Measurements from ENCODE around the gene XPNPEP2.

XPNPEP2 gene

DNA sequence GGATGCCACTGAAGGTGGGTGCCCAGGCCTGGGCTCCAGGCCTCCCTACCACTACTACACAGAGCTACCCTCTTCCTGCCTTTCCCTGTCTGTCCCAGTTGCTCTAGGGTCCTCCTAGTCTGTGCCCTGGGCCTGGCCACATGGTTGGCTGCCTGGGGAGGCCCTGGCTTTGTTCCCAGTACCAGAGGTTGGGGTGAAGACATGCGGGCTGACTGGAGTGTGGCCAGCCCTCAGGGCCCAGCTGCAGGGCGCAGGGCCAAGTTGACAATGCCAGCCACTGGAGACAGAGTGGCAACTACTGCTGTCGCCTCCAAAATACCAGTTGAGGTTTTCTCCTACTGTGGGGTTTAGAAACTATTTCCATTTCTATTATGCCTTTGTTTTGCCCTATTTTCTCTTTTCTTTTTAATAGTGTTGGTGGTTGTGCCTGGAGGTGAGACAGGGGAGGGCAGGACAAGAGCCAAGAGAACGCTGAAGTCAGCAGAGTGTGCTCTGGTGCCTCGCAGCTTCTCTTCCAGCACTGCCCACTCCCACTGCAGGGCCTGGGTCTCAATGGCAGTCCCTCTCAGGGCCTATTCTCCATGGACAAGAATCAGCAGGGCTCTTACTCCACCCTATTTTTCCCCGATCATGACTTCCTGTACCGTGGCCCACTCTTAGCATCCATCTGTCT, 32.2 kb upstream of the XPNPEP2 start:
- DNase-seq (ENCODE audit: extremely low read depth, insufficient read length): no peak
- TF ChIP-seq, protein P1, sequence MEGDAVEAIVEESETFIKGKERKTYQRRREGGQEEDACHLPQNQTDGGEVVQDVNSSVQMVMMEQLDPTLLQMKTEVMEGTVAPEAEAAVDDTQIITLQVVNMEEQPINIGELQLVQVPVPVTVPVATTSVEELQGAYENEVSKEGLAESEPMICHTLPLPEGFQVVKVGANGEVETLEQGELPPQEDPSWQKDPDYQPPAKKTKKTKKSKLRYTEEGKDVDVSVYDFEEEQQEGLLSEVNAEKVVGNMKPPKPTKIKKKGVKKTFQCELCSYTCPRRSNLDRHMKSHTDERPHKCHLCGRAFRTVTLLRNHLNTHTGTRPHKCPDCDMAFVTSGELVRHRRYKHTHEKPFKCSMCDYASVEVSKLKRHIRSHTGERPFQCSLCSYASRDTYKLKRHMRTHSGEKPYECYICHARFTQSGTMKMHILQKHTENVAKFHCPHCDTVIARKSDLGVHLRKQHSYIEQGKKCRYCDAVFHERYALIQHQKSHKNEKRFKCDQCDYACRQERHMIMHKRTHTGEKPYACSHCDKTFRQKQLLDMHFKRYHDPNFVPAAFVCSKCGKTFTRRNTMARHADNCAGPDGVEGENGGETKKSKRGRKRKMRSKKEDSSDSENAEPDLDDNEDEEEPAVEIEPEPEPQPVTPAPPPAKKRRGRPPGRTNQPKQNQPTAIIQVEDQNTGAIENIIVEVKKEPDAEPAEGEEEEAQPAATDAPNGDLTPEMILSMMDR (IDR thresholded peaks at IDR 0.05; ENCODE audit: insufficient read depth, low read length, poor library complexity, severe bottlenecking): no peak
- H3K36me3 ChIP-seq (ENCODE audit: control insufficient read depth, insufficient read depth, low read length): no peaks in the 10 kb centered on the region
- no peaks in the 10 kb centered on the region; the same call in 1 of the 2 replicates for H3K27me3 ChIP-seq (replicated peaks; ENCODE audit: control insufficient read depth, insufficient read depth, low read length)
- no peak overlapping the region for H3K4me3 ChIP-seq (replicated peaks; ENCODE audit: low read depth, low read length)

DNA sequence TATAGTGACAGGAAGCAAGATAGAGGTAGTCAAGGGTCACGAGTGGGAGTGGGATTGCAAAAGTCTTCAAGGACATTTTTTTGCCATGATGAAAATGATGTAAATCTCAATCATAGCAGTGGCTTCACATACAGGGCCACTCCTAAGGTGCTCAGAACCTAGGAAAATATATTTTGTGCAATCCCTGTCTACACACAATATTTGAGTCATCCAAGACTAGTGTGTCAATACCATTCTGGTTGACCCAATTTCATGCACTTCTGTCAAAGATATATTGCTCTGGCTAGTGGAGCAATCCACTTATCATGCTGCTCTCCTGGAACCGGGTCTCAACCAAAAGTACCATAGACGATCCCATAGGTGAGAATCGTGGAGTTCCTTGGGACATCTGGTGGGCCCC, 24.2 kb upstream of the XPNPEP2 start:
- no peak overlapping the region for H3K4me3 ChIP-seq (replicated peaks; ENCODE audit: low read depth, low read length)
- DNase-seq (ENCODE audit: extremely low read depth, insufficient read length): no peak
- H3K27me3 ChIP-seq (replicated peaks; ENCODE audit: control insufficient read depth, insufficient read depth, low read length): no peaks in the 10 kb centered on the region
- no peaks in the 10 kb centered on the region for H3K36me3 ChIP-seq (ENCODE audit: control insufficient read depth, insufficient read depth, low read length)
- TF ChIP-seq, protein P1 (IDR thresholded peaks at IDR 0.05; ENCODE audit: insufficient read depth, low read length, poor library complexity, severe bottlenecking): no peak

DNA sequence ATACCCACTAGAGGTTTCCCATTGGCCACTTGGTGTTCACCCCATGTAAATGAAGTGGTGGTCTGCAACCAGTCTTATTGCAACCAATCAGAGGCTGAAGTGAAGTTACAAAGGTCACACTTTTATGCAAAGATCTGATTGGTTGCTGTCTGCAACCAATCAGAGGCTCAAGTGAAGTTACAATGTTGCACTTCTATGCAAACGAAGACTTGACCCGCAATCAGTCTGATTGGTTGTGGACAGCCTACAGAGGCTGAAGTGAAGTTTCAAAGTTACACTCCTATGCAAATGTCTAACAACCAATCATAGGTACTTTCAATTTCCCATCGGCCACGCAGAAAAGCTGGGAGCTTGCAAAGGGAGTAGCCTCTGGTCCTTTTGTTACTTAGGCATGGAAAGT, 22.3 kb upstream of the XPNPEP2 start:
- Histone ChIP-seq H3K36me3 (ENCODE audit: control insufficient read depth, insufficient read depth, low read length) (no peaks in the 10 kb centered on the region), H3K4me3 (replicated peaks; ENCODE audit: low read depth, low read length) (no peak overlapping the region), H3K27me3 (replicated peaks; ENCODE audit: control insufficient read depth, insufficient read depth, low read length) (no peaks in the 10 kb centered on the region)
- TF ChIP-seq, protein P1 (IDR thresholded peaks at IDR 0.05; ENCODE audit: insufficient read depth, low read length, poor library complexity, severe bottlenecking): no peak
- DNase-seq (ENCODE audit: extremely low read depth, insufficient read length): no peak

DNA sequence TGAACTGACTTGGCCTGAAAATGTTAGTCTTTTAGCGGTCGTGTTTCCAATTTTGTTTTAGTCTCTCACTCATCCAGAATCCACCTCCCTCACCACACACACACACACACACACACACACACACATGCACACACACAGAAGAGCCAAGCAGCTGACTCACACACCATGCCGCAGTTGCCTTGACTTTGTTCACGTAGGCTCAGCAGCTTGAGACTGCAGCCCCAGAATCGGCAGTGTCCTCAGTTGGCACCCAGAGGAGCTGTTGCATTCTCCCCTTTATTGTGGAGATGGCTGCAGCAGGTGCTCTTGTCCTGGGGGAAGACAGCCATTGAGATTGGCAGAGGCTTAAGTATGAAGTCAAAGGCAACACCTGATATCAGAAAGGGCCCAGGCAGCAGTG, 20.9 kb upstream of the XPNPEP2 start:
- H3K36me3 ChIP-seq (ENCODE audit: control insufficient read depth, insufficient read depth, low read length): no peaks in the 10 kb centered on the region
- no peak overlapping the region for H3K4me3 ChIP-seq (replicated peaks; ENCODE audit: low read depth, low read length)
- TF ChIP-seq, protein P1 (IDR thresholded peaks at IDR 0.05; ENCODE audit: insufficient read depth, low read length, poor library complexity, severe bottlenecking): no peak
- H3K27me3 ChIP-seq (replicated peaks; ENCODE audit: control insufficient read depth, insufficient read depth, low read length): no peaks in the 10 kb centered on the region
- no peak for DNase-seq (ENCODE audit: extremely low read depth, insufficient read length)

DNA sequence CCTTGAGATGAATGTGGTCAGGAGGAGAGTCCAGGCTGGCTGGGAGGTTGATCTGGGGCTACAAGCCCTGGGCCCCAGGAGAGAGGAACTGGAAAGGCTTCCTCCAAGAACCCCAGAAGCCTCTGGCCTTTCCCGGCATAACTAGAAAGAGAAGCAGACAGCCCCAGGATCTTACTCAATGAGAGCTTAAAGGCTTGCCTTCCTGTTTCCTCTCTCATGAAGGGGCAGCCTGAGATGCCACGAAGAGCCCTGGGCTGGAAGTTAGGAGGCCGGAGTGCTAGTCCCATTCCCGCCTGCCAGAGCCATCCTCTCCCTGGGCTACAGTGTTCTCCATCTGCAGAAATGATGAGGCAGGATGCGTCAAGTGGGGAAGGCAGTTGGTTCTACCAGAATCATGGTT, 20.1 kb upstream of the XPNPEP2 start:
- TF ChIP-seq, protein P1 (IDR thresholded peaks at IDR 0.05; ENCODE audit: insufficient read depth, low read length, poor library complexity, severe bottlenecking): no peak
- Histone ChIP-seq H3K27me3 (replicated peaks; ENCODE audit: control insufficient read depth, insufficient read depth, low read length) (no peaks in the 10 kb centered on the region), H3K36me3 (ENCODE audit: control insufficient read depth, insufficient read depth, low read length) (no peaks in the 10 kb centered on the region), H3K4me3 (replicated peaks; ENCODE audit: low read depth, low read length) (no peak overlapping the region)
- no peak for DNase-seq (ENCODE audit: extremely low read depth, insufficient read length)

DNA sequence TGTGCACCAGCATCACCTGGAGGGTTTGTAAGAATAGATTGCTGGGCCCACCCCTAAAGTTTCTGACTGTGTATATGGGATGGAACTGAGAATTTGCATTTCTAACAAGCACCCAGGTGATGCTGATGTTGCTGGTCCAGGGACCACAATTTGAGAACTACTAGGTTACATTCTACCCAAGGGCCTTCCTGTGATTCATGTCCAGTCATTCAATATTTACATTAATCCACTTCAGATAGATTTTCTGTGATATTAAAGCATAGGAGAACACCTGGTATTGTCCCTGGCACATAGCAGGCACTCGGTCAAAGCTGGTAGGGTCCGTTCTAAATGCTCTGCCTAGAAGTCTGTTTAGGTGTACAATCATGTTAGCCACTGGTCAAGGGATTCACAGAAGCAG, 19.5 kb upstream of the XPNPEP2 start:
- H3K36me3 ChIP-seq (ENCODE audit: control insufficient read depth, insufficient read depth, low read length): no peaks in the 10 kb centered on the region
- DNase-seq (ENCODE audit: extremely low read depth, insufficient read length): no peak
- H3K27me3 ChIP-seq (replicated peaks; ENCODE audit: control insufficient read depth, insufficient read depth, low read length): no peaks in the 10 kb centered on the region
- H3K4me3 ChIP-seq (replicated peaks; ENCODE audit: low read depth, low read length): no peak overlapping the region
- TF ChIP-seq, protein P1 (IDR thresholded peaks at IDR 0.05; ENCODE audit: insufficient read depth, low read length, poor library complexity, severe bottlenecking): no peak
